Type B pancreatic cell (in vitro differentiated cells): Measurements from ENCODE around the gene TENM3. TPM values are rescaled to one million over a fixed set of nuclear protein-coding genes. Genes with fewer than 3 reads are reported as not detected.
"Not testable (repeated sequence)": the region's sequence is repeated elsewhere in the genome, so short reads cannot be mapped to it uniquely, and the experiment has no call there.

ENCODE experiments used
- DNase-seq: peaks from one replicate; pipeline ENCODE4 v3.0.0; 2021; ENCODE audit warnings: mixed read lengths; ENCODE audit not compliant: unreplicated experiment; ENCODE audit errors: extremely low spot score
- H3K27ac Mint-ChIP-seq: 2 replicates; pipeline ENCODE4 v1.8.0; 2021; ENCODE audit warnings: mild to moderate bottlenecking, mixed read lengths
- H3K27me3 Mint-ChIP-seq: 2 replicates; pipeline ENCODE4 v1.8.0; 2021; ENCODE audit warnings: mixed read lengths
- H3K36me3 Mint-ChIP-seq: 2 replicates; pipeline ENCODE4 v1.8.0; 2021; ENCODE audit warnings: mixed read lengths
- H3K4me1 Mint-ChIP-seq: one replicate; pipeline ENCODE4 v1.8.0; 2021; ENCODE audit warnings: mixed read lengths; ENCODE audit not compliant: unreplicated experiment
- H3K4me3 Mint-ChIP-seq: 2 replicates; pipeline ENCODE4 v1.8.0; 2021; ENCODE audit warnings: mild to moderate bottlenecking, mixed read lengths
- H3K9me3 Mint-ChIP-seq: 2 replicates; pipeline ENCODE4 v1.8.0; 2021; ENCODE audit warnings: mixed read lengths
- total RNA-seq: library from RNA; stranded (reverse); gene quantifications from 2 replicates; pipeline ENCODE4 v1.2.1, GENCODE V29; 2021; ENCODE audit warnings: low replicate concordance
- TF ChIP-seq, protein P1 (sequence below): fragments of 200-600 bp; sonication (generic); conservative IDR thresholded peaks from 2 replicates; pipeline ENCODE4 v1.5.0; 2021; ENCODE audit warnings: antibody characterized with exemption, mild to moderate bottlenecking

Gene TENM3
- total RNA-seq, 1 donor from 2014 or later = 73.5 TPM

- H3K4me3 Mint-ChIP-seq = no peak overlapping the region
These were observed 567.0 kb downstream of the TENM3 start for GRCh38 chr4:182810103-182810615.

GRCh38 chr4:182812916-182813315 is 569.7 kb downstream of the TENM3 start:
- peaks cover 5% of the 10 kb centered on the region for H3K9me3 Mint-ChIP-seq
- no peaks in the 10 kb centered on the region for H3K36me3 Mint-ChIP-seq
- H3K27me3 Mint-ChIP-seq = no peaks in the 10 kb centered on the region
- no peak overlapping the region for H3K4me3 Mint-ChIP-seq
- H3K4me1 Mint-ChIP-seq = no peaks in the 10 kb centered on the region
- TF ChIP-seq, protein P1, sequence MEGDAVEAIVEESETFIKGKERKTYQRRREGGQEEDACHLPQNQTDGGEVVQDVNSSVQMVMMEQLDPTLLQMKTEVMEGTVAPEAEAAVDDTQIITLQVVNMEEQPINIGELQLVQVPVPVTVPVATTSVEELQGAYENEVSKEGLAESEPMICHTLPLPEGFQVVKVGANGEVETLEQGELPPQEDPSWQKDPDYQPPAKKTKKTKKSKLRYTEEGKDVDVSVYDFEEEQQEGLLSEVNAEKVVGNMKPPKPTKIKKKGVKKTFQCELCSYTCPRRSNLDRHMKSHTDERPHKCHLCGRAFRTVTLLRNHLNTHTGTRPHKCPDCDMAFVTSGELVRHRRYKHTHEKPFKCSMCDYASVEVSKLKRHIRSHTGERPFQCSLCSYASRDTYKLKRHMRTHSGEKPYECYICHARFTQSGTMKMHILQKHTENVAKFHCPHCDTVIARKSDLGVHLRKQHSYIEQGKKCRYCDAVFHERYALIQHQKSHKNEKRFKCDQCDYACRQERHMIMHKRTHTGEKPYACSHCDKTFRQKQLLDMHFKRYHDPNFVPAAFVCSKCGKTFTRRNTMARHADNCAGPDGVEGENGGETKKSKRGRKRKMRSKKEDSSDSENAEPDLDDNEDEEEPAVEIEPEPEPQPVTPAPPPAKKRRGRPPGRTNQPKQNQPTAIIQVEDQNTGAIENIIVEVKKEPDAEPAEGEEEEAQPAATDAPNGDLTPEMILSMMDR = no peak
- H3K27ac Mint-ChIP-seq = no peak overlapping the region
- no peak for DNase-seq

More at GRCh38 chr4:182810103-182810615, 567.0 kb downstream of the TENM3 start:
- TF ChIP-seq, protein P1 = no peak
- no peaks in the 10 kb centered on the region for H3K36me3 Mint-ChIP-seq
- peaks cover 13% of the 10 kb centered on the region for H3K4me1 Mint-ChIP-seq
- H3K27ac Mint-ChIP-seq = no peak overlapping the region
- DNase-seq = no peak
- H3K27me3 Mint-ChIP-seq = peaks cover 7% of the 10 kb centered on the region
- H3K9me3 Mint-ChIP-seq = peaks cover 5% of the 10 kb centered on the region

DNA sequence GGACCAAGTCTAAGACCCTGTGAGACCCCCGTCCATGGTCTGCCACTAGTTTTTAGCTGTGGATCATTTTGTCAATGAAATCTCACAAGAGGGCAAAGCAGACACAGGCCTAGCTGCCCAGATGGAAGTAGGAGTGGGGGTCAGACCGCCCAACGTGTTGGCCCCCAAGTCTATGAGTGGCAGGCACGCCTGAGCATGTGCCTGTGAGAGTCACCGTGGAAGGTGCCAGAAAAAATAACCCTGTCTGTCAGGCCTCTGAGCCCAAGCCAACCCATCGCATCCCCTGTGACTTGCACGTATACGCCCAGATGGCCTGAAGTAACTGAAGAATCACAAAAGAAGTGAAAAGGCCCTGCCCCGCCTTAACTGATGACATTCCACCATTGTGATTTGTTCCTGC is 570.9 kb downstream of the TENM3 start:
- not testable (repeated sequence) for H3K27me3 Mint-ChIP-seq, H3K36me3 Mint-ChIP-seq, H3K9me3 Mint-ChIP-seq, DNase-seq, H3K4me1 Mint-ChIP-seq
- H3K27ac Mint-ChIP-seq = peak overlapping the region; percentile 92
- H3K4me3 Mint-ChIP-seq = peak overlapping the region; percentile 55

DNA sequence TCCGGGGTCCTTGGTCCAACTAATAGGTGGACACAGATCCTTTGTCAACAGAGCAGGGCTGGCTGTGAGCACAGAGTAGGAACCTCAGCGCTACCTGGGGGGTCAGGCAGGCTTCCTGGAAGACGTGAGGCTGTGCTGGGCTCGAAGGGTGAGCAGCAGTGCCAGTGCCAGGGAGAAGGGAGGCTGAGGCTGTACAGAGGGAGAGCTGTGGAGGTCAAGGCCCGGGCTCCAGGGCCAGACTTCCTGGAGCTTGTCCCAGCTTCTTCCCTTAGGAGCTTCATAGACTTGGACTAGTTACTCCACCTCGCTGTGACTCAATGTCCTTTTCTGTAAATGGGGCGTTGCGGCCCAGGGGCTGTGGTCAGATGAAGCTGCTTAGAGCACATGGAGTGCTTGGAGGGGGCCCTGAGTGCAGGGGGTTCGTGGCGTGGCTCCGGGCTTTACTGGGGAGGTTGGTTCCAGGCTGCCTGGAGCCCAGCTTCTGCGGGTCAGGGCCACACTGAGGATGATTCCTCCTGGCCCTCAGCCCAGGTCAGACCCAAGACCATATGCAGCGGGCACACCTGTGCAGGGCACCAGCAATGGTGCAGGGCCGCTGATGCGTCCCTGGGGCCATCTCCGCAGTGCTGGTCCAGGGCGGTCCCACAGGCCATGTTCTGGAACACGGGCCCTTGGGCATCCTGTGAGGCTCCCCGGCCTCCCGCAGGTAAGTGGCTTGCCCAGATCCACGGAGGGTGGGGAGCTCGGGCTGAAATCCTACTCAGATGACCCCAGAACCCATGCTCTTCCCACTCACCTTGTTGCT is 575.9 kb downstream of the TENM3 start:
- TF ChIP-seq, protein P1 = no peak
- Mint-ChIP-seq H3K27ac (peak overlapping the region; percentile 98), H3K9me3 (no peaks in the 10 kb centered on the region)

GRCh38 chr4:182819751-182820150 is 576.5 kb downstream of the TENM3 start:
- Mint-ChIP-seq H3K9me3 (no peaks in the 10 kb centered on the region), H3K27ac (no peak overlapping the region), H3K4me3 (no peak overlapping the region), H3K4me1 (peaks cover 7% of the 10 kb centered on the region), H3K36me3 (no peaks in the 10 kb centered on the region), H3K27me3 (no peaks in the 10 kb centered on the region)
- TF ChIP-seq, protein P1 = no peak
- DNase-seq = no peak

More for the DNA sequence above, 575.9 kb downstream of the TENM3 start:
- no peak for DNase-seq
- no peak overlapping the region for H3K4me3 Mint-ChIP-seq
- no peaks in the 10 kb centered on the region for H3K36me3 Mint-ChIP-seq
- peaks cover 5% of the 10 kb centered on the region for H3K4me1 Mint-ChIP-seq
- no peaks in the 10 kb centered on the region for H3K27me3 Mint-ChIP-seq

- Mint-ChIP-seq H3K9me3 (no peaks in the 10 kb centered on the region), H3K36me3 (no peaks in the 10 kb centered on the region), H3K27ac (peak overlapping the region; percentile 65), H3K4me1 (peaks cover 18% of the 10 kb centered on the region), H3K4me3 (no peak overlapping the region), H3K27me3 (no peaks in the 10 kb centered on the region)
- TF ChIP-seq, protein P1 = no peak
- DNase-seq = no peak
These were observed 579.4 kb downstream of the TENM3 start for GRCh38 chr4:182822554-182822953.
